DOHH2 (cell line): ENCODE data around the gene ZCWPW1.
A peak's percentile ranks its signal among the peaks of the same experiment; 100 is the strongest.
"Not testable (repeated sequence)": the region's sequence is repeated elsewhere in the genome, so short reads cannot be mapped to it uniquely, and the experiment has no call there.

Experiments used
- H3F3A ChIP-seq: fragments of 200-600 bp; sonication (generic), shearing (Covaris generic); 2 replicates; pipeline ENCODE4 v1.6.0; 2016; ENCODE audit warnings: antibody characterized with exemption, mild to moderate bottlenecking; ENCODE audit not compliant: control insufficient read depth, insufficient read depth
- H3K27ac ChIP-seq: fragments of 200-600 bp; sonication (generic); 2 replicates; pipeline ENCODE4 v1.5.1; 2014; ENCODE audit warnings: low read depth, mild to moderate bottlenecking, low read length, moderate library complexity
- H3K27me3 ChIP-seq: fragments of 200-600 bp; sonication (generic); 2 replicates; pipeline ENCODE4 v1.6.1; 2014; ENCODE audit warnings: mild to moderate bottlenecking, low read length, mixed read lengths; ENCODE audit not compliant: control insufficient read depth
- H3K36me3 ChIP-seq: fragments of 200-600 bp; sonication (generic); 2 replicates; pipeline ENCODE4 v1.6.1; 2014; ENCODE audit warnings: mild to moderate bottlenecking, low read length, moderate library complexity, mixed read lengths; ENCODE audit not compliant: control insufficient read depth
- H3K4me1 ChIP-seq: fragments of 200-600 bp; sonication (generic); 2 replicates; pipeline ENCODE4 v1.6.1; 2014; ENCODE audit warnings: mild to moderate bottlenecking, low read length, mixed read lengths; ENCODE audit not compliant: control insufficient read depth
- H3K4me2 ChIP-seq: fragments of 200-600 bp; sonication (generic); 2 replicates; pipeline ENCODE4 v1.6.0; 2014; ENCODE audit warnings: mild to moderate bottlenecking, low read length, moderate library complexity
- H3K4me3 ChIP-seq: fragments of 200-600 bp; sonication (generic); 2 replicates; pipeline ENCODE4 v1.5.1; 2014; ENCODE audit warnings: mild to moderate bottlenecking, low read length, mixed read lengths
- H3K79me2 ChIP-seq: fragments of 200-600 bp; sonication (generic); 2 replicates; pipeline ENCODE4 v1.6.1; 2014; ENCODE audit warnings: mild to moderate bottlenecking, low read length, mixed read lengths; ENCODE audit not compliant: control insufficient read depth
- H3K9me2 ChIP-seq: fragments of 200-600 bp; sonication (generic); replicated peaks from 2 replicates; pipeline ENCODE4 v1.6.1; 2014; ENCODE audit warnings: mild to moderate bottlenecking, low read length, mixed read lengths; ENCODE audit not compliant: control insufficient read depth
- H3K9me3 ChIP-seq: fragments of 200-600 bp; sonication (generic); 2 replicates; pipeline ENCODE4 v1.6.1; 2014; ENCODE audit warnings: antibody characterized with exemption, low read length, mixed read lengths; ENCODE audit not compliant: control insufficient read depth, insufficient read depth
- H4K20me1 ChIP-seq: fragments of 200-600 bp; sonication (generic); 2 replicates; pipeline ENCODE4 v1.6.0; 2014; ENCODE audit warnings: low read depth, mild to moderate bottlenecking, antibody characterized with exemption, low read length, moderate library complexity; ENCODE audit not compliant: control insufficient read depth, insufficient read depth
- CTCF ChIP-seq: fragments of 200-600 bp; sonication (generic); IDR thresholded peaks from one replicate; pipeline ENCODE4 v1.5.1; 2014; ENCODE audit warnings: antibody characterized with exemption, mild to moderate bottlenecking, low read depth, low read length; ENCODE audit not compliant: poor library complexity, severe bottlenecking
- EZH2phosphoT487 ChIP-seq: fragments of 200-600 bp; sonication (generic); IDR thresholded peaks from 2 replicates; pipeline ENCODE4 v1.6.1; 2017; ENCODE audit warnings: borderline replicate concordance, mild to moderate bottlenecking, antibody characterized with exemption, low read length, moderate library complexity, mixed read lengths

The ZCWPW1 gene

DNA sequence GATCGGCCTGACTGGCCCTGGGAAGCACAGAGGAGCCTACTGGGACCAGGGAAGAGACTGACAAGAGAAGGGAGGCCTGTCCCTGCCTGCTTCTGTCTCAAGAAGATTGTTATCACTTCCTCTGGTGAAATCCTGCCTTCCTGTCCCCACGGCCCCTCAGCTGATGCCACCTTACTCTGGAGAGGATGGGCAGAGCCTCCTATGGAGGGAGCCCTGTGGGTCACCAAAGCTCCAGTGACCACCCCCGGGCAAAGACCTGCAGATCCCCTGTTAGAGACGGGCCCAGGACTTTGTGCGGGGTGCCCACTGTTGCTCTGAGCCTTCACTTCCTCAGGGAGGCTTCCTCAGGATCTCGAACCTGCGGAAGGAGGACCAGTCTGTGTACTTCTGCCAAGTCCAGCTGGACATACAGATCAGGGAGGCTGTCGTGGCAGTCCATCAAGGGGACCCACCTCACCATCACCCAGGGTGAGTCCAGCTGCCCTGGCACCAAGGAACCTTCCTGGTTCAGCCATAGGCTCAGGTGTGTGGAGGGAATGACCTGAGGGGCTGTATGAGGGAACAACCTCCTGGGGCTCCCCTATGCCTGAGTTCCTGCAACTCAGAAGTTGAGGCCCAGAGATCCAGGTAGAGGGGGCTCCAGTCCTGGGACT lies 72.0 kb downstream of the ZCWPW1 start:
- Histone ChIP-seq H3K36me3 (peaks cover 94% of the 10 kb centered on the region), H3K4me2 (no peak overlapping the region), H3K79me2 (no peaks in the 10 kb centered on the region), H3K27me3 (no peaks in the 10 kb centered on the region), H3K4me1 (peaks cover 26% of the 10 kb centered on the region), H3F3A (no peaks in the 10 kb centered on the region), H3K9me2 (no peaks in the 10 kb centered on the region), H3K4me3 (no peak overlapping the region), H3K9me3 (no peaks in the 10 kb centered on the region), H4K20me1 (0 out of 2 replicates have a peak, but pooled peaks cover under 1% of the 10 kb centered on the region), H3K27ac (no peak overlapping the region)
- no peak for TF ChIP-seq EZH2phosphoT487

GRCh38 chr7:100353685-100354330 lies 74.7 kb downstream of the ZCWPW1 start:
- TF ChIP-seq EZH2phosphoT487 (no peak), CTCF (no peak)

DNA sequence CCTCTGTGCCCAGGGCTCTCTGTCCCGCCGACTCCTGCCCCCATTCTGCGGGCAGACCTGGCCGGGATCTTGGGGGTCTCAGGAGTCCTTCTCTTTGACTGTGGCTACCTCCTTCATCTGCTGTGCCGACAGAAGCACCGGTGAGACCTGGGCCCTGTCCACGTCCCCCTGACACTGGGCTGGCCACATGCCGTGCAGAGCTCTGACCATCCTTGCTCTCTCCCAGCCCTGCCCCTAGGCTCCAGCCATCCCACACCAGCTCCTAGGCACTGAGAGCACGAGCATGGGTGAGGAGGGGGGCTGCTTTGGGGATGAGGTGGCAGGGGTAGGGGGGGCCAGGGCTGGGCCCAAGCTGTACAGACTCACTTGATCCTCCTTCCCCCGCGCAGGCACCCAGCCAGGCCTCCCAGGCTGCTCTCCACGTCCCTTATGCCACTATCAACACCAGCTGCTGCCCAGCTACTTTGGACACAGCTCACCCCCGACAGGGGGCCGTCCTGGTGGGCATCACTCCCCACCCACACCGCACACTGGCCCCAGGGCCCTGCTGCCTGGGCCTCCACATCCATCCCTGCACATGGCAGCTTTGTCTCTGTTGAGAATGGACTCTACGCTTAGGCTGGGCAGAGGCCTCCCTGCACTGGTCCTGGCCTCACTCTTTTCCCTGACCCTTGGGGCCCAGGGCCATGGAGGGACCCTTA lies 75.4 kb downstream of the ZCWPW1 start:
- H3K9me2 ChIP-seq = no peaks in the 10 kb centered on the region
- H3K4me1 ChIP-seq = peaks cover 24% of the 10 kb centered on the region
- no peaks in the 10 kb centered on the region for H3K27me3 ChIP-seq
- peak overlapping the region; percentile 11; the same call in 1 of the 2 replicates for H3K27ac ChIP-seq
- H3K9me3 ChIP-seq = no peaks in the 10 kb centered on the region
- H3F3A ChIP-seq = no peaks in the 10 kb centered on the region
- no peak overlapping the region for H3K4me3 ChIP-seq
- 0 out of 2 replicates have a peak, but pooled peaks cover 3% of the 10 kb centered on the region for H4K20me1 ChIP-seq
- no peak for TF ChIP-seq CTCF
- TF ChIP-seq EZH2phosphoT487 = no peak
- H3K4me2 ChIP-seq = peak overlapping the region; percentile 14; the same call in 1 of the 2 replicates
- peaks cover 90% of the 10 kb centered on the region for H3K36me3 ChIP-seq
- H3K79me2 ChIP-seq = no peaks in the 10 kb centered on the region

More at GRCh38 chr7:100353685-100354330, 74.7 kb downstream of the ZCWPW1 start:
- Histone ChIP-seq H3F3A (no peaks in the 10 kb centered on the region), H3K4me1 (peaks cover 29% of the 10 kb centered on the region), H3K4me3 (no peak overlapping the region), H3K9me2 (no peaks in the 10 kb centered on the region), H3K27me3 (no peaks in the 10 kb centered on the region), H3K27ac (peak overlapping the region; percentile 11; the same call in 1 of the 2 replicates), H3K79me2 (no peaks in the 10 kb centered on the region), H4K20me1 (0 out of 2 replicates have a peak, but pooled peaks cover 3% of the 10 kb centered on the region), H3K36me3 (peaks cover 92% of the 10 kb centered on the region), H3K9me3 (no peaks in the 10 kb centered on the region), H3K4me2 (peak overlapping the region; percentile 14; the same call in 1 of the 2 replicates)

DNA sequence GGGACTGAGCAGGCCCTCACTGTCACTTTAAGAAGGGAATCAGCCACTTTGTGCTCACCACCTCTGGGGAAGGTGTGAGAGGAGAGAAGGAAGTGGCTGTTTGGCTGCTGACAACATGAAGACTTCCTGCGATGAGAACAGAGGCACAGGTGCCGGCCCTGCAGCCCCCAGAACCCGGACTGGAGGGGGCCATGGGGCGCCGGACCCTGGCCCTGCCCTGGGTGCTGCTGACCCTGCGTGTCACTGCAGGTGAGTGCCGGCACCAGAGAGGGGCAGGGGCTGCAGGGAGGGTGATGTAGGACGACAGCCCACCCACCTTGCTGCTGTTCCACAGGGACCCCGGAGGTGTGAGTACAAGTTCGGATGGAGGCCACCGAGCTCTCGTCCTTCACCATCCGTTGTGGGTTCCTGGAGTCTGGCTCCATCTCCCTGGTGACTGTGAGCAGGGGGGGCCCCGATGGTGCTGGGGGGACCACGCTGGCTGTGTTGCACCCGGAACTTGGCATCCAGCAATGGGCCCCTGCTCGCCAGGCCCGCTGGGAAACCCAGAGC lies 76.2 kb downstream of the ZCWPW1 start:
- not testable (repeated sequence) for H4K20me1 ChIP-seq, H3K9me3 ChIP-seq, H3K79me2 ChIP-seq, H3F3A ChIP-seq, H3K27me3 ChIP-seq, H3K27ac ChIP-seq, H3K9me2 ChIP-seq, H3K4me2 ChIP-seq, H3K4me3 ChIP-seq
- Histone ChIP-seq H3K4me1 (peaks cover 24% of the 10 kb centered on the region), H3K36me3 (peaks cover 90% of the 10 kb centered on the region)
